GM19324 (cell line): Measurements from ENCODE around the gene LINC00237.
A peak's percentile ranks its signal among the peaks of the same experiment; 100 is the strongest.

Source experiments
- ATAC-seq: cut with Tn5 transposase; IDR thresholded peaks from one replicate; pipeline ENCODE4 v1.9.1; 2021; ENCODE audit warnings: mild to moderate bottlenecking, moderate library complexity; ENCODE audit not compliant: unreplicated experiment, low FRiP score

Gene LINC00237

GRCh38 chr20:21100578-21101452 is 5.3 kb downstream of the LINC00237 start:
- no peak for ATAC-seq

- peak; percentile 41 for ATAC-seq
Observed at GRCh38 chr20:21099751-21100577, 6.2 kb downstream of the LINC00237 start.

DNA sequence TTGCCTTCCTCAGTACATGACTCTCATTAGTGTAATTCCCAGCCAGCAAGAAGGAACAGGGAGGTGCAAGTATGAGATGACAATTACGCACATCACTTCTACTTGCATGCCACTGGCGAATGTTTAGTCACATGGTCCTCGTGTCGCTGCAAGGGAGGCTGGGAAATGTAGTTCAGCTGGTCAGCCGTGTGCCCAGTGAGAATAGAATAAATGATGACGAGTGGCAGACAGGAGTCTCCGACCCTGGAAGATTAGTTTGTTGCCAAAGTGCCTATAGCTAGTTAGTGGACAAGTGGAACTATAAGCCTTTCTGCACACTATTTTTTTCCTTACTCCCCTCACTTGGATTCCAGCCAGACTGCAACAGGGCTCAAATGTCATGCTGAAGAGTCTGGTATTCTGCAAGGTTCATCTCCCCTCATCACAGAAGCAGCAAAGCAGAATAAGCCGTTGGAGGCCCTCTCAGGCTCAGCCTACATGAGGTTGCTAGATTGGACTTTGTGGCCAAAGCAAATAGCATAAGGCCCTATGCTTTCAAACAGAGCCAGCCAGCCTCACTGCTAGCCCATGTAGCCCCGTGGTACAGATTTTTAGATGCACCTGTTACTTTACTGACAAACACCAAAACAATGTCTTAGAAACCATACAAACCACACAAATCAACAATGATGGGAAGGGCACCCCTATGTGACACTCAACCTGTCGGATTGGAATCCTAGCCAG is 9.7 kb downstream of the LINC00237 start:
- ATAC-seq = peak; percentile 37

- no peak for ATAC-seq
Observed at GRCh38 chr20:21092806-21093205, 13.4 kb downstream of the LINC00237 start.

- no peak for ATAC-seq
Observed at GRCh38 chr20:21090721-21091120, 15.4 kb downstream of the LINC00237 start.

GRCh38 chr20:21090111-21090618 is 16.0 kb downstream of the LINC00237 start:
- no peak for ATAC-seq

GRCh38 chr20:21089391-21089790 is 16.8 kb downstream of the LINC00237 start:
- ATAC-seq = no peak

DNA sequence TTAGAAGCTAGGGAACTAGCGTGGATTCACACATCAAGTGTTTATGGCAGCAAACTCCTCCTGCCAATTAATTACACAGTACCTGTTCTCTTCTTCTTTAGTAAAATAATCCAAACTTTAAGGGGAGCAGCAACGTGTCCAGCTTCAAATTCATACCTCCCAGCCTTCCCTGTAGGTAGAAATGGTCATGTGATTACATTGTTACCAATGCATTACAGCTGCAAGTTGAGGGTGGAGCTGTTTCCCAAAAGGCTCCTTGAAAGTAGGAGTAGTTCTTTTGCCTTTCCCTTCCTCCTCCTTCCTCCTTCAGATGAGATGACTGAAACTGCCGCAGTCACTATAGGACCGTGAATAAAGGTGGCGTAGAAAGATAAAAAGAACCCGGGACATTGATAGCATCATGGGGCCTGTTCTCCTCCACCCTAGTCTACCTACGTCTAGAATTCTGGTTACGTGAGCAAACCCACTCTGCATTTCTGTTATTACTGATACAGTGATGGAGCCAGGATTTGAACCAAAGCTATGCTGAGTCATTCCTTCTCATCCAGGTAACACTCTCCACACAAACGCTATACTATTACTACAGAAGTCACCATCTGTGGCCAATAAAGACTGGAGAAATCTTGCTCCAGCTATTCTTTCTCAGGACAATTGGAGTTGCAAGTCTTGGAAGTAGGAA is 18.2 kb downstream of the LINC00237 start:
- no peak for ATAC-seq

- ATAC-seq = no peak
Observed at GRCh38 chr20:21083825-21084325, 22.3 kb downstream of the LINC00237 start.

DNA sequence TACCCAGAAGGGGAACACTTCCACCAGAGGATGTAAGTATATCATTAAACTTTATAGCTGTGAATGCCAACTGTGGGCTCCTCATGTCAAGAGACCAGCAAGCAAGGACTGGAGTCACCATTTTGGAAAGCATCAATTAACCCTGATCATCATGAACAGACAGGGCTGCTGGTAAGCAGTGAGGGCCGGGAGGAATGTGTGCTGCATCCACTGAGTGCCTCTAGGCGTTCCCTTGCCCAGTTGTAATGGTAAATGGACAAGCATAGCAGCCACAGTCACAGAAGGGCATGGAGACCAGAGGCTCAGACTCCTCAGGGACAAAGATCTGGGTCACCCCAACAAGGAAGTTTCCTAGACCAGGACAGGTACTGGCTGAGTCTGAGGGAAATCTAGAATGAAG is 23.6 kb downstream of the LINC00237 start:
- ATAC-seq = no peak

DNA sequence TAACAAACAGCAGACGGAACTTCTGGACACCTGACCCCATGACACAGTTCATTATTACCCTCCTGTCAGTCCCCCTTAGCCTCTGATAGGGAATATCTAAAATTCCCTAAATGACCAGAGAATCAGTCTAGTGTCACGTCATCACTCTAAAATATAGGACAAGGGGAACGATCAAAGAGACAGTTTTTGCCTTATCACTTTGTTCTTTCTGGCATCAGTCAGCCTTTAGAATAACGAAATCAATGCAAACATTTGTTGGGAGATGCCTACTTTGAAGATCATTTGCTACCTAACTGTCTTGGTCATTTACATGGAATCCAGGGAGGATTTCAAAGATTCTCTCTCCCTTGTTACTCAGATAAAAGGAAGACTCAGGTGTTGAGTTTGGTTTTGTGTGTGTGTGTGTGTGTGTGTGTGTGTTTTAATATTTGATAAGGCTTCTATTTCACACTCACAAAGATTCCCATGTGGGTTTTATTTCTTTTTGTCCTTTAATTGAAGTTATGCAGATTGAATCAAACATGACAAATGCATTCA is 28.3 kb downstream of the LINC00237 start:
- ATAC-seq = no peak

- ATAC-seq = no peak
Observed at GRCh38 chr20:21076073-21076472, 30.1 kb downstream of the LINC00237 start.

- no peak for ATAC-seq
Observed at GRCh38 chr20:21075471-21075870, 30.7 kb downstream of the LINC00237 start.

DNA sequence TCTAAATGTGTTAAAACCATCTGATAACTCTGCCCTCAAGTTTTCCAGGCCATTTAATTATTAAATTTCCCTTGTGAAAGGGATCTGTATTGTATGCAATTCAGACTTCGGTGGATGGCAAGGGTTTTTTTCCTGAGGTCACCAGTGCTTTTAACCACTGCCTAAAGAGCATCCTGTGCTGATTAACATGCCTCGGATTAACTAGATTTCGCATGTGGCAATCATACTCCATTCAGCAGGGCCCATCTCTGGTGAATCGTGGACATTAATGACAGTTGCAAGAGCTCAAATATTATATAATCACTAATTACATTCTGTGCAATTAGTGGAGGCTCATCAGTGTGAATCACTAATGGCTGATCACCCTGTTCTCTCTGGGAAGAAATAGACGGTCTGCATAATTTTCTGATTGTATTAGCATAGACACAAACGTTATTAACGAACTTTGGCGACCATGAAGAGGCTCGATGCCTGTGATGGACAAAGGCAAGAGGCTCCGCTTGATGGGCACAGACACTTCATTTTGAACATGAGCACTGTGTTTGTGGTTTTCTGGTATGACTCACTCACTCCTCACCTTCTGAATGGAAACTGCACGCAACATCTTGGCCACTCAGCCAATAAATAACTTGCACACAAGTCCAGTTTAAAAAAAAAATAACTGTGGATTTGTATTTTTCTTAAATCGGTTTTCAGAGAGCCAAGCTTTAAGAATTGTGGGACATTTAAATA is 31.4 kb downstream of the LINC00237 start:
- peak; percentile 90 for ATAC-seq

GRCh38 chr20:21067255-21067654 is 38.9 kb downstream of the LINC00237 start:
- no peak for ATAC-seq

- no peak for ATAC-seq
Observed at GRCh38 chr20:21064924-21065323, 41.2 kb downstream of the LINC00237 start.

GRCh38 chr20:21063276-21063675 is 42.9 kb downstream of the LINC00237 start:
- no peak for ATAC-seq

- ATAC-seq = no peak
Observed at GRCh38 chr20:21053002-21053762, 53.0 kb downstream of the LINC00237 start.
